Measurements from ENCODE around the gene LARP4B.

LARP4B gene

DNA sequence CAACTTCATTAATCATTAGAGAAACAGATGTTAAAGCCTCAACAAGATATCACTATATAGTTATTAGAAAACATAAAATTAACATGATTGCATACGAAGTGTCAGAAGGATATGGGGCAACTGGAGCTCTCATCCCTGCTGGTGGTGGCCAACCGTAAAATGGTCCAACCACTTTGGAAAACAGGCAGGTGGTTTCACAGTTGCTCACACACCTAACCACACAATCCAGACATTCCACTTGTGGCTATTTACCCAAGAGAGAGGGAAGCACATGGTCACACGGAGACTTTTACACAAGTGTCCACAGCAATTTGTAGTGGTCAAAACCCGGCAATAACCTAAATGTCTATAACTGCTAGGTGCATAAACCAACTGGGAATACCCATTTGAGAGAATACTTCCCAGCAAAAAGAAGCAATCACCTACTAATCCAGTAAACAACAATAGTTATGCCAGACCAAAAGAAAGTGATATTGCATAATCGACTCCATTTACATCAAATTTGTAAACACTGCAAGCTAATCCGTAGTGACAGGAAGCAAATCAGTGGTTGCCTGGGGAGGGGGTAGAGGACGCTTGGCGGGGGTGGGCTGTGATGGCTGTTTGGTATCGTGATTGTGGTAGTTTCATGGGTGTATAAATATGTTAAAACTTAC lies 91.8 kb downstream of the LARP4B start:
- Histone ChIP-seq H3K4me3 (ENCODE audit: low read depth, low read length) (no peak overlapping the region), H3K9ac (ENCODE audit: low read depth, low read length) (no peak overlapping the region), H3K9me3 (ENCODE audit: control insufficient read depth, insufficient read depth, low read length) (no peaks in the 10 kb centered on the region), H3K27me3 (ENCODE audit: control insufficient read depth, insufficient read depth, low read length) (no peaks in the 10 kb centered on the region), H3K4me1 (ENCODE audit: control insufficient read depth, insufficient read depth, low read length) (no peaks in the 10 kb centered on the region), H3K36me3 (ENCODE audit: control insufficient read depth, insufficient read depth, low read length) (peaks cover 19% of the 10 kb centered on the region)

DNA sequence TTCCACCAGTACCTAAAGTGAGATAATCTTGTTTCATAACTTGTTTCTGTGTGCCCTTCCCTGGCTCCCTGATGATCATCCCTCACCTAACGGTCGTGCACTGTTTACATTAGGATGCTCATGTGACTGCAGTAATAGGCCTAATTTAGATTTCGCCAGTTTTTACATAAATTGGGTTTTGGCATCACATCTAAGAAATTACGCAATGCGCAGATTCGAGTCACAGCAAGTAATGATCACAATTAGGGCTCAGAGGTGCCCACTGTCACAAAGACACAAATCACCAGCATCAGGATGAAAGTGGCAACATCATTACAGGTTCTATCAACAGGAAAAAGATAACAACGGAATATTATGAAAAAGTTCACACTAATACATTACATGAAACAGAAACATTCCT lies 94.7 kb downstream of the LARP4B start:
- Histone ChIP-seq H3K4me1 (ENCODE audit: control insufficient read depth, insufficient read depth, low read length) (no peaks in the 10 kb centered on the region), H3K36me3 (ENCODE audit: control insufficient read depth, insufficient read depth, low read length) (peaks cover 12% of the 10 kb centered on the region), H3K9me3 (ENCODE audit: control insufficient read depth, insufficient read depth, low read length) (no peaks in the 10 kb centered on the region), H3K4me3 (ENCODE audit: low read depth, low read length) (no peak overlapping the region), H3K9ac (ENCODE audit: low read depth, low read length) (no peak overlapping the region), H3K27me3 (ENCODE audit: control insufficient read depth, insufficient read depth, low read length) (no peaks in the 10 kb centered on the region)

DNA sequence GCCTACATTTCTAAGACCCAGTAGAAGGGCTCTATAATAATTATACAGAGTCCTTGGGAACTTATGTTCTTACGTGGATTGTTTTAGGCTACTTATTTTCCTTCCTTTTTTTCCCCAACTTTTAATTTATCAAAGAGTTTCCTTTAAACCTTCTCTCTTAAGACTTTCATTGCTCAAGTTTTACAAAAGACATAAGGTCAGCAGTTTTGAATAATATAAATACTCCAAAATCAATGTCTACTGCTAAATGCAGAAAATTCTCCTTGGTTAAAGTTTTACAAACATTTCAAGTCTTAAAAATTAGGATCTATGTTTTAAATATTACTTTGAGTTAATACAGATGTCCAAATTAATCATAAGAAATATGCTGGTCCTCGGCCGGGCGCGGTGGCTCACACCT lies 97.0 kb downstream of the LARP4B start:
- H3K4me1 ChIP-seq (ENCODE audit: control insufficient read depth, insufficient read depth, low read length): no peaks in the 10 kb centered on the region
- no peak overlapping the region for H3K9ac ChIP-seq (ENCODE audit: low read depth, low read length)
- H3K27me3 ChIP-seq (ENCODE audit: control insufficient read depth, insufficient read depth, low read length): no peaks in the 10 kb centered on the region
- H3K36me3 ChIP-seq (ENCODE audit: control insufficient read depth, insufficient read depth, low read length): peaks cover 3% of the 10 kb centered on the region
- no peaks in the 10 kb centered on the region for H3K9me3 ChIP-seq (ENCODE audit: control insufficient read depth, insufficient read depth, low read length)
- no peak overlapping the region for H3K4me3 ChIP-seq (ENCODE audit: low read depth, low read length)

DNA sequence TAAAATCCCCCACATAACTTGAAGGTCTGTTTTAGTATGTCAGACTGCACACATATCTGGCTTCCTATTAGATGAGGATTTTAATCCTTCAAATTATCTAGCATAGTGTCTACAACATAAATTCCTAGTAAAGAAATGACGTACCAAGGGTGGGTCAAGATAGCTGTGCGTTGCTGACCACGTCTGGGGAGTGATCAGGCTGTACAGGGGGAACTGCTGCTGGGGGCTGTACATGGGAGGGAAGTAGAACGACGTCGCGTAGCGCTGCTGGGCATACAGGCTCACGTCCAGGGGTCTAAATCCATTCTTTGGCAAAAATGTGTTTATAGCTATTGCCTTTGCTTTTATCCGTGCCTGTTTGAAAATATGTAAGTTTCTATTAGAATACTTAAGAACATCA lies 102.3 kb downstream of the LARP4B start:
- no peaks in the 10 kb centered on the region for H3K9me3 ChIP-seq (ENCODE audit: control insufficient read depth, insufficient read depth, low read length)
- no peak overlapping the region for H3K4me3 ChIP-seq (ENCODE audit: low read depth, low read length)
- H3K9ac ChIP-seq (ENCODE audit: low read depth, low read length): no peak overlapping the region
- H3K27me3 ChIP-seq (ENCODE audit: control insufficient read depth, insufficient read depth, low read length): no peaks in the 10 kb centered on the region
- H3K36me3 ChIP-seq (ENCODE audit: control insufficient read depth, insufficient read depth, low read length): peaks cover 36% of the 10 kb centered on the region
- no peaks in the 10 kb centered on the region for H3K4me1 ChIP-seq (ENCODE audit: control insufficient read depth, insufficient read depth, low read length)

DNA sequence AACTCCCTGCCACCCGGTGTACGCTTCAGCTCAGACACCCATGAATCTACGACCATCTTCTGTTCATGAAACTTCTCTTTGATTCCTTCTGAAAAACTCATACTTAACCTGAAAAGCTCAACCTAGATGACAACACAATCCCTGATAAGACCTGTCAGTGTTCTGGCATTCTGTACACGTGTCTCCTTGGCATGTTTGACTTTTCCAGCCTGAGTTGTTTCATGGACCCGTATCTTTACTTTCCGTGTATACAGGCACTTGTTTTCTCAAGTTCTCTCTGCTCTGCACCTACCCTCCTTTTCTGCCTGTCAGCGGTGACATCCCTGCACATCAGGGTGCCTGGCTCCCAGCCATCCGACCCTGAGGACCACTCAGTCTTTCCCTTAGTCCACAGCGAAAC lies 103.3 kb downstream of the LARP4B start:
- H3K36me3 ChIP-seq (ENCODE audit: control insufficient read depth, insufficient read depth, low read length): peaks cover 46% of the 10 kb centered on the region

DNA sequence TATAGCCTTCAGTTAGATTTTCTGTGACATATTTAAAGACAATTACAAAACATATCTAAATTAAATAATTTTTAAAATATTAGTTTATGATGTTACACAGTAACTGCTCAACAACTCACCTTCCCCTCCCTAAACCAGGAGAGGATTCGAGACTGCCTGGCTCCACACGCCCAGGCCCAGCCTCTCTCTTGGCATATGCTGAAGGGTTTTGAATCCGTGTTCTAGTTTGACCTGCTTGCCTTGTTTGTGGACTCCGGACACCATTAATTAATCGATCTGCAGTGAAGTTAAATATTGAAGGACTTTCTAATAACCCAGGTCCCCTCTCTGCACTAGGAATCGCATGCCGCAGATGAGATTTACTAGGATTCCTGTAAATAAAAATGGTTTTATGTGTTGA lies 106.6 kb downstream of the LARP4B start:
- Histone ChIP-seq H3K27me3 (ENCODE audit: control insufficient read depth, insufficient read depth, low read length) (no peaks in the 10 kb centered on the region), H3K4me3 (ENCODE audit: low read depth, low read length) (no peak overlapping the region), H3K9ac (ENCODE audit: low read depth, low read length) (no peak overlapping the region), H3K36me3 (ENCODE audit: control insufficient read depth, insufficient read depth, low read length) (peaks cover 67% of the 10 kb centered on the region), H3K4me1 (ENCODE audit: control insufficient read depth, insufficient read depth, low read length) (no peaks in the 10 kb centered on the region), H3K9me3 (ENCODE audit: control insufficient read depth, insufficient read depth, low read length) (no peaks in the 10 kb centered on the region)

More for the DNA sequence above, 103.3 kb downstream of the LARP4B start:
- H3K9ac ChIP-seq (ENCODE audit: low read depth, low read length): no peak overlapping the region
- H3K4me1 ChIP-seq (ENCODE audit: control insufficient read depth, insufficient read depth, low read length): no peaks in the 10 kb centered on the region
- H3K4me3 ChIP-seq (ENCODE audit: low read depth, low read length): no peak overlapping the region
- no peaks in the 10 kb centered on the region for H3K9me3 ChIP-seq (ENCODE audit: control insufficient read depth, insufficient read depth, low read length)
- no peaks in the 10 kb centered on the region for H3K27me3 ChIP-seq (ENCODE audit: control insufficient read depth, insufficient read depth, low read length)

DNA sequence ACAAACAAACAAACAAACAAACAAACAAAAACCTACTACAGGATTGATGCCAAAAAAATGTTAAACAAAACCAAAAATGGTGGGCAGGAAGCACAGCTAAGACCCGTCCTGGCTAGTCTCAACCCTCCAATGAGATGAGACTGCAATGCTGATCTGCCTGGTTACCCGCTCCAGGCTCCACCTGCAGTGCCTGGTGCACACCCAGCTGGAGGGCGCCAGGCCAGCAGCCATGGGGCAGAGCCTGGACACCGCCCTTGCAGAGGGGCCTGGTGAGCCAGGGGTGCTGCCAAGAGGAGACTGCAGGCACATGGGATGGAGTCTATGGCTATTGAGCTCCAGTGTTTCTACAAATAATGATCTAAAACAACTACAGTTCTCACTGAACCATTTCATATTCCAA lies 107.0 kb downstream of the LARP4B start:
- Histone ChIP-seq H3K9me3 (ENCODE audit: control insufficient read depth, insufficient read depth, low read length) (no peaks in the 10 kb centered on the region), H3K27me3 (ENCODE audit: control insufficient read depth, insufficient read depth, low read length) (no peaks in the 10 kb centered on the region), H3K4me1 (ENCODE audit: control insufficient read depth, insufficient read depth, low read length) (no peaks in the 10 kb centered on the region), H3K36me3 (ENCODE audit: control insufficient read depth, insufficient read depth, low read length) (peaks cover 71% of the 10 kb centered on the region), H3K4me3 (ENCODE audit: low read depth, low read length) (no peak overlapping the region), H3K9ac (ENCODE audit: low read depth, low read length) (no peak overlapping the region)

DNA sequence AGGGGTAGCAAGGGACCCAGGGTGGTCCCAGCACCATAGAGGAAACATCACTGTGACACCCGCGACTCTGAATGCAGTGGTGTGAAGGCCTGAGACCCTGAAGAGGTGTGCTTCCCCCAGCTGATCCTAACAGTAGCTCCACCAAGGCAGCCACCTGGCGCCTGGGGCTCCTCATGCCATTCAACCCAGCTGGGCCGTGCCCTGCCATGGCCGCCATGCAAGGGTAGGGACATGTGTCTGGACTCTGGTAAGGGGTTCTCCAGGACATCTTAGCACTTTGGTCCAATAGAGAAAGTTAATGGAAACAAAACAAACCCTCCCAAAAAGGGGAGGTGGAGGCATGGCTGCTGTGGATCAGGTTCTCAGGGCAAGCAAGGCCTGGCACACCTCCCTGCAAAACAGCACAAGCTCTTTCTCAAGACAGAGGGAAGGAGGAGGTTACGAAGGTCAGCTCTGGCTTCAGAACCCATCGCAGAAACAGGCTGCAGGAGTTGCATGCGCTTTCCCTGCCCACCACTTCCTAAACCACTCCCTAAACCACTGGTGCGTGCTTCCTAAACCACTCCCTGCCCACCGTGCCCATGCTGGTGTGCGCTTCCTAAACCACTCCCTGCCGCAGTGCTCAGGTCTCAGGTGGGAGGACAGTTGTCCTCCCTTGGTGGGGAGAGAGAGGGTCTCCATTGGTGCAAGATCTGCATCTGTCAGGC lies 108.7 kb downstream of the LARP4B start:
- Histone ChIP-seq H3K4me3 (ENCODE audit: low read depth, low read length) (no peak overlapping the region), H3K9me3 (ENCODE audit: control insufficient read depth, insufficient read depth, low read length) (no peaks in the 10 kb centered on the region), H3K9ac (ENCODE audit: low read depth, low read length) (no peak overlapping the region), H3K27me3 (ENCODE audit: control insufficient read depth, insufficient read depth, low read length) (no peaks in the 10 kb centered on the region), H3K4me1 (ENCODE audit: control insufficient read depth, insufficient read depth, low read length) (no peaks in the 10 kb centered on the region), H3K36me3 (ENCODE audit: control insufficient read depth, insufficient read depth, low read length) (peaks cover 73% of the 10 kb centered on the region)

DNA sequence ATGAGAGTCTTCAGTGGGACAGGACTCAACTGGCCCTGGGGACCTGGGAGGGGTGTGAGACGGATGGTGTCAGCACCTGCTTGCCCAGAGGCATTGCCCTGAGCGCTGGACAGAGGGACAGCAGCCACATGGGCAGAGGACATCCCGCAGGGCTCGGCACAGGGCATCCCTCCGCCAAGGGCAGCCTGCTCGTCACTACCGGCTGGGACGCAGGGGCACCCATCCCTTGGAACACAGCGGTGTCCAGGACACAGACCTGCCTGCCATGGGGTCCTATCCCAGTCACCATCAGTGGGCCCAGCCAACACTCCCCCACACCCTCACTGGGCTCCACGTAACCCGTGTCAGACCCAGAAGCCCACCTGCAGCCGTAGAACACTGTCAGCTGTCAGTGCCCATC lies 109.3 kb downstream of the LARP4B start:
- no peaks in the 10 kb centered on the region for H3K4me1 ChIP-seq (ENCODE audit: control insufficient read depth, insufficient read depth, low read length)
- no peaks in the 10 kb centered on the region for H3K9me3 ChIP-seq (ENCODE audit: control insufficient read depth, insufficient read depth, low read length)
- H3K4me3 ChIP-seq (ENCODE audit: low read depth, low read length): no peak overlapping the region
- H3K27me3 ChIP-seq (ENCODE audit: control insufficient read depth, insufficient read depth, low read length): no peaks in the 10 kb centered on the region
- H3K9ac ChIP-seq (ENCODE audit: low read depth, low read length): no peak overlapping the region
- peaks cover 74% of the 10 kb centered on the region for H3K36me3 ChIP-seq (ENCODE audit: control insufficient read depth, insufficient read depth, low read length)

DNA sequence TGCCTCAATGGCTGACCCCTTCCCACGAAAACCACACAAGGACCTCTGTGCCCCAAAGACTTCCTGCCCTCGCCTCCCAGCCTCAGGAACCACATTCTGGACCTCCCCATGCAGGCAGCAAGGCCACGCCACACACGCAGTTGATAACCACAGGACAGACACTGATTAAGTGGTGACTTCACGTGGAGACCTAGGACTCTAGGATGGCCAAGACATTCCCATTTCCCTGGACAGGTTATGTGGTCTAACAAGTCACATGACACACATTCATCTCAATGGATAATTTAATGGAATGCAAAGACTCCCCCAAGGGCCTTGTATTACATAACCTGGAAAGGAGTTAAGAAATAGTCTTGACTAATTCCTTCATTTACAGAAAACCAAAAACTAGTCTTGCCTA lies 110.2 kb downstream of the LARP4B start:
- Histone ChIP-seq H3K36me3 (ENCODE audit: control insufficient read depth, insufficient read depth, low read length) (peaks cover 83% of the 10 kb centered on the region), H3K4me1 (ENCODE audit: control insufficient read depth, insufficient read depth, low read length) (no peaks in the 10 kb centered on the region), H3K9ac (ENCODE audit: low read depth, low read length) (no peak overlapping the region), H3K4me3 (ENCODE audit: low read depth, low read length) (no peak overlapping the region), H3K27me3 (ENCODE audit: control insufficient read depth, insufficient read depth, low read length) (no peaks in the 10 kb centered on the region), H3K9me3 (ENCODE audit: control insufficient read depth, insufficient read depth, low read length) (no peaks in the 10 kb centered on the region)

DNA sequence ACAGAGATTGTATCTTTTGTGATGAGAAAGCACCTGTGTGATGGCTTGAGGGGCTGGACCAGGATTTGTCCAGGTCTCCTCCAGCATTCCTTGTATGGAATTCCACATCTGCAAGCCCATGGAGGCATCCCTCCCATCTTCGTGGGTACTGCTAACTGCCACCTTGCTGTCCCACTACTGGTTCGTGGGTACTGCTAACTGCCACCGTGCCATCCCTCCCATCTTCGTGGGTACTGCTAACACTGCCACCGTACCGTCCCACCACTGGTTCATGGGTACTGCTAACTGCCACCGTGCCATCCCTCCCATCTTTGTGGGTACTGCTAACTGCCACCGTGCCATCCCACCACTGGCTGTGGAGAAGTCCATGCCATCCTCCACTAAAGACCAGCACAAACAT lies 111.7 kb downstream of the LARP4B start:
- no peaks in the 10 kb centered on the region for H3K4me1 ChIP-seq (ENCODE audit: control insufficient read depth, insufficient read depth, low read length)
- no peaks in the 10 kb centered on the region for H3K27me3 ChIP-seq (ENCODE audit: control insufficient read depth, insufficient read depth, low read length)
- no peaks in the 10 kb centered on the region for H3K9me3 ChIP-seq (ENCODE audit: control insufficient read depth, insufficient read depth, low read length)
- H3K4me3 ChIP-seq (ENCODE audit: low read depth, low read length): no peak overlapping the region
- peaks cover 79% of the 10 kb centered on the region for H3K36me3 ChIP-seq (ENCODE audit: control insufficient read depth, insufficient read depth, low read length)
- no peak overlapping the region for H3K9ac ChIP-seq (ENCODE audit: low read depth, low read length)

DNA sequence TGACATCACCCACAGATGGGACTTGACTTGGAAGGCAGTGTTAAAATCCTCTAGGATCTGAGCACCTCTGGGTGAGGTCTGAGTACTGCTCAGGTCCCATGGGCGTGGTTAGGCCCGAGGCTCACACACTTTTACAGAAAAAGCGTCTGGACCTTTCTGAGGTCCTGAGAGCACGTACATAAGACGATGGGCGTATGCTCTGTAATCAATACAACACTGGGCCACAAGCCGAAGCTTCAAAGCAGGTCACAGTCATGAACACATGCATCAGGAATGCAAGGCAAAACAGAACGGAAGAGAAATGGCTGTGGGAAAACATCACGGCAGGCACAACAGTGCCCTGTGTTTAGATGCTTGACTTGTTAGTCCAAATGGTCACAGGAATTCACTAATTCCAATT lies 112.2 kb downstream of the LARP4B start:
- Histone ChIP-seq H3K4me3 (ENCODE audit: low read depth, low read length) (no peak overlapping the region), H3K27me3 (ENCODE audit: control insufficient read depth, insufficient read depth, low read length) (no peaks in the 10 kb centered on the region), H3K36me3 (ENCODE audit: control insufficient read depth, insufficient read depth, low read length) (peaks cover 80% of the 10 kb centered on the region), H3K4me1 (ENCODE audit: control insufficient read depth, insufficient read depth, low read length) (no peaks in the 10 kb centered on the region), H3K9me3 (ENCODE audit: control insufficient read depth, insufficient read depth, low read length) (no peaks in the 10 kb centered on the region), H3K9ac (ENCODE audit: low read depth, low read length) (no peak overlapping the region)
